HG02610 (cell line): ENCODE measurements around the gene PTX3.

ENCODE experiments used
- ATAC-seq: cut with Tn5 transposase; IDR thresholded peaks from one replicate; pipeline ENCODE4 v1.9.1; 2021; ENCODE audit warnings: mild to moderate bottlenecking, moderate library complexity; ENCODE audit not compliant: unreplicated experiment

The PTX3 gene

DNA sequence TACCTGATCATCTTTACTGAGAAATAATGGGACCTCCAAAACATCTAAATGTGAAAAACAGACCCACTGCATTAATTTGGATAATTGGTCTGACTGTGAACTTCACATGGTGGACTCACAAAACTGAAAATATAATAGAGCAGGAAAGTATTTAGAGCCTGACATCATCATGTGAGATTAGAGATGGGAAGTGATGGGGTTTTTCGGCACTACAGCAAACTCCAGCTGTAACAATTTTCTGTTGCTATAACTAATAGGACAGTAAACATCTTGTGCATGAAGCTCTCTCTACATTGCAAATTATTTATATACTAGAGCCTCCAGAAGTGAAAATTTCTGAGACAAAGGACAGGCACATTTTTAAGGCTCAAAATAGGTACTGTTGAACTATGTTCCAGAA lies 34.4 kb downstream of the PTX3 start:
- no peak for ATAC-seq

- ATAC-seq = no peak
These were observed 36.0 kb downstream of the PTX3 start for GRCh38 chr3:157472648-157473047.

GRCh38 chr3:157475921-157476414 lies 39.3 kb downstream of the PTX3 start:
- ATAC-seq = no peak

- ATAC-seq = no peak
These were observed 40.8 kb downstream of the PTX3 start for GRCh38 chr3:157477441-157477840.

GRCh38 chr3:157479464-157480243 lies 43.0 kb downstream of the PTX3 start:
- no peak for ATAC-seq

- ATAC-seq = no peak
These were observed 50.7 kb downstream of the PTX3 start for GRCh38 chr3:157487339-157487738.

GRCh38 chr3:157488144-157488543 lies 51.5 kb downstream of the PTX3 start:
- no peak for ATAC-seq

- ATAC-seq = no peak
These were observed 54.5 kb downstream of the PTX3 start for GRCh38 chr3:157491136-157491535.
